ENCODE results near the gene ZNF12. TPM values are rescaled to one million over a fixed set of nuclear protein-coding genes. Genes with fewer than 3 reads are reported as not detected.

The ZNF12 gene
- total RNA-seq, 1 experiment from 2014 or later: 18.8 TPM

DNA sequence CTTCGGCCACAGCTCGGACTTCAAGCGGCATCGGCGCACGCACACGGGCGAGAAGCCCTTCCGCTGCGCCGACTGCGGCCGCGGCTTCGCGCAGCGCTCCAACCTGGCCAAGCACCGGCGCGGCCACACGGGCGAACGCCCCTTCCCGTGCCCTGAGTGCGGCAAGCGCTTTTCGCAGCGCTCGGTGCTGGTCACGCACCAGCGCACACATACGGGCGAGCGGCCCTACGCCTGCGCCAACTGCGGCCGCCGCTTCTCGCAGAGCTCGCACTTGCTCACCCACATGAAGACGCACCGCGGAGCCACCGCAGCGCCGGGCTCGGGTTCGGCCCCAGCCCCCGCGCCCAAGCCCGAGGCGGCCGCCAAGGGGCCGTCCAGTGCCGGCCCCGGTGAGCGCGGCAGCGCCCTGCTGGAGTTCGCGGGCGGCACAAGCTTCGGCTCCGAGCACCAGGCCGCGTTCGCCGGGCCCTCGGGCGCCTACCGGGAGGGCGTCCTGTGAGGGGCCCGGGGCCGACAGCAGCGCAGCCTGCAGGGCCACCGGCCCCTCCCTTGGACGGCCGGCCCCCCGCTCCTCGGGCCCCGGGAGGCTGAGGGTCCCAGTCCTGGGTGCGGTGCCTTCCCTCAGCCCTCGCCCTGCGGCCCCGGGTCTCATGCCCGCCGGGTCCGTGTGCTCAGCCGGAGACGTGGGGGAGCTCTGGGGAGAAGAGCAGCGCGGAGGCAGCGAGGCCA lies 52.5 kb downstream of the ZNF12 start:
- peaks cover 18% of the 10 kb centered on the region for H3K36me3 ChIP-seq (ENCODE audit: insufficient read depth, low read length, poor library complexity, severe bottlenecking)
- POLR2A ChIA-PET (ENCODE audit: low non-redundant PET): no interaction called here

DNA sequence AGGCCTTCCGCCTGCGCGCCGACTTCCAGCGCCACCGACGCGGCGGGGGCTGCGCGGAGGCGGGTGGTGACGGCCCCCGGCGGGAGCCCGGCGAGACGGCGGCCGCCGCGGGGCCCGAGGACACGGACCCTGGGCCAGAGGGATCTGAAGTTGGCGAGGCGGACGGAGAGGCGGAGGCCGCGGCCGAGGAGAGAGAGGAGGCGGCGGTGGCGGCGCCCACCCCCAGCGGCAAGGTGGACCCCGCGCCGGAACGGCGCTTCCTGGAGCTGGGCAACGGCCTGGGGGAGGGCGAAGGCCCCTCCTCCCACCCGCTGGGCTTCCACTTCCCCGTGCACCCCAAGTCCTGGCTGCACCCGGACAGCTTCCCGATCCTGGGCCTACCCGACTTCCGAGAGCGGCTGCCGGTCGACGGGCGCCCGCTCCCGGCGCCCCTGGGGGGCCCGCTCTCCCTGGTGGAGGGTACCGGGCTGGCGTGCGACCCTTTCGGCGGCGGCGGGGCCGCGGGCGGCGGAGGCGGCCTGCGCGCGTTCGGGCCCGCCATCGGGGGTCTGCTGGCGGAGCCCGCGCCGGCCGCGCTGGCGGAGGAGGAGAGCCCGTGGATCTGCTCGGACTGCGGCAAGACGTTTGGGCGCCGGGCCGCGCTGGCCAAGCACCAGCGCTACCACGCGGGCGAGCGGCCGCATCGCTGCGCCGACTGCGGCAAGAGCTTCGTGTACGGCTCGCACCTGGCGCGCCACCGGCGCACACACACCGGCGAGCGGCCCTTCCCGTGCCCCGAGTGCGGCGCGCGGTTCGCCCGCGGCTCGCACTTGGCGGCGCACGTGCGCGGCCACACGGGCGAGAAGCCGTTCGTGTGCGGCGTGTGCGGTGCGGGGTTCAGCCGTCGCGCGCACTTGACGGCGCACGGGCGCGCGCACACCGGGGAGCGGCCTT lies 53.4 kb downstream of the ZNF12 start:
- no peak for DNase-seq (ENCODE audit: low spot score)
- POLR2A ChIA-PET (ENCODE audit: low non-redundant PET): no interaction called here
- peaks cover 18% of the 10 kb centered on the region for H3K36me3 ChIP-seq (ENCODE audit: insufficient read depth, low read length, poor library complexity, severe bottlenecking)
- no TSS peak for BruUV-seq (replicated peaks)
- CTCF ChIA-PET: interaction anchor here (0.6 kb wide), 1 partner anchor 656 kb away, joined by 4 read pairs; no protein-coding TSS in a partner anchor
- no peaks in the 10 kb centered on the region for H3K9me3 ChIP-seq (ENCODE audit: low read depth, low read length, poor library complexity, severe bottlenecking)
- H3K4me1 ChIP-seq (ENCODE audit: insufficient read depth, low read length, poor library complexity, severe bottlenecking): no peaks in the 10 kb centered on the region
- intact Hi-C loops (cut with micrococcal nuclease; ENCODE audit: unreplicated experiment): no loop called here
- TF ChIP-seq, protein P1, sequence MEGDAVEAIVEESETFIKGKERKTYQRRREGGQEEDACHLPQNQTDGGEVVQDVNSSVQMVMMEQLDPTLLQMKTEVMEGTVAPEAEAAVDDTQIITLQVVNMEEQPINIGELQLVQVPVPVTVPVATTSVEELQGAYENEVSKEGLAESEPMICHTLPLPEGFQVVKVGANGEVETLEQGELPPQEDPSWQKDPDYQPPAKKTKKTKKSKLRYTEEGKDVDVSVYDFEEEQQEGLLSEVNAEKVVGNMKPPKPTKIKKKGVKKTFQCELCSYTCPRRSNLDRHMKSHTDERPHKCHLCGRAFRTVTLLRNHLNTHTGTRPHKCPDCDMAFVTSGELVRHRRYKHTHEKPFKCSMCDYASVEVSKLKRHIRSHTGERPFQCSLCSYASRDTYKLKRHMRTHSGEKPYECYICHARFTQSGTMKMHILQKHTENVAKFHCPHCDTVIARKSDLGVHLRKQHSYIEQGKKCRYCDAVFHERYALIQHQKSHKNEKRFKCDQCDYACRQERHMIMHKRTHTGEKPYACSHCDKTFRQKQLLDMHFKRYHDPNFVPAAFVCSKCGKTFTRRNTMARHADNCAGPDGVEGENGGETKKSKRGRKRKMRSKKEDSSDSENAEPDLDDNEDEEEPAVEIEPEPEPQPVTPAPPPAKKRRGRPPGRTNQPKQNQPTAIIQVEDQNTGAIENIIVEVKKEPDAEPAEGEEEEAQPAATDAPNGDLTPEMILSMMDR (conservative IDR thresholded peaks at IDR 0.05; ENCODE audit: low read depth, low read length): no peak
- no peak for TF ChIP-seq EZH2 (IDR thresholded peaks at IDR 0.05; ENCODE audit: borderline replicate concordance, low read depth, low read length, poor library complexity, severe bottlenecking)
- H3K27me3 ChIP-seq (replicated peaks; ENCODE audit: insufficient read depth, low read depth, low read length, poor library complexity): no peaks in the 10 kb centered on the region
- H3K27ac ChIP-seq (ENCODE audit: low read depth, low read length, poor library complexity, severe bottlenecking): no peak overlapping the region
- no peak overlapping the region for H3K4me3 ChIP-seq (ENCODE audit: low read depth, low read length, poor library complexity, severe bottlenecking)

More for the DNA sequence above, 52.5 kb downstream of the ZNF12 start:
- Histone ChIP-seq H3K27ac (ENCODE audit: low read depth, low read length, poor library complexity, severe bottlenecking) (no peak overlapping the region), H3K27me3 (replicated peaks; ENCODE audit: insufficient read depth, low read depth, low read length, poor library complexity) (no peaks in the 10 kb centered on the region), H3K4me1 (ENCODE audit: insufficient read depth, low read length, poor library complexity, severe bottlenecking) (peaks cover 3% of the 10 kb centered on the region), H3K4me3 (ENCODE audit: low read depth, low read length, poor library complexity, severe bottlenecking) (no peak overlapping the region), H3K9me3 (ENCODE audit: low read depth, low read length, poor library complexity, severe bottlenecking) (no peaks in the 10 kb centered on the region)
- intact Hi-C loops (cut with micrococcal nuclease; ENCODE audit: unreplicated experiment): no loop called here
- no peak for DNase-seq (ENCODE audit: low spot score)
- no peak for TF ChIP-seq EZH2 (IDR thresholded peaks at IDR 0.05; ENCODE audit: borderline replicate concordance, low read depth, low read length, poor library complexity, severe bottlenecking)
- TF ChIP-seq, protein P1 (conservative IDR thresholded peaks at IDR 0.05; ENCODE audit: low read depth, low read length): no peak
- BruUV-seq (replicated peaks): no TSS peak
- CTCF ChIA-PET: no interaction called here

DNA sequence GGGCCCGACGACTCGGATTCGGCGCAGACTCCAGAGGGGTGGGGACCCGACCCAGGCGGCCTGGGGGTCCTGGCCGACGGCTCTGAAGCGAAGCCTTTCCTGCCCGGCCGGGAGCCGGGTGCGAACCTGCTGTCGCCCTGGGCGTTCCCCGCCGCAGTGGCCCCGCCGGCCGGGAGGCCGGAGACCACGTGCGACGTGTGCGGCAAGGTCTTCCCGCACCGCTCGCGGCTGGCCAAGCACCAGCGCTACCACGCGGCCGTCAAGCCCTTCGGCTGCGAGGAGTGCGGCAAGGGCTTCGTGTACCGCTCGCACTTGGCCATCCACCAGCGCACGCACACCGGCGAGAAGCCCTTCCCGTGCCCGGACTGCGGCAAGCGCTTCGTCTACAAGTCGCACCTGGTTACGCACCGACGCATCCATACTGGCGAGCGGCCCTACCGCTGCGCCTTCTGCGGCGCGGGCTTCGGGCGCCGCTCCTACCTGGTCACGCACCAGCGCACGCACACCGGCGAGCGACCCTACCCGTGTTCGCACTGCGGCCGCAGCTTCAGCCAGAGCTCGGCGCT lies 54.2 kb downstream of the ZNF12 start:
- no peaks in the 10 kb centered on the region for H3K4me1 ChIP-seq (ENCODE audit: insufficient read depth, low read length, poor library complexity, severe bottlenecking)
- H3K9me3 ChIP-seq (ENCODE audit: low read depth, low read length, poor library complexity, severe bottlenecking): no peaks in the 10 kb centered on the region
- no peak for DNase-seq (ENCODE audit: low spot score)
- H3K36me3 ChIP-seq (ENCODE audit: insufficient read depth, low read length, poor library complexity, severe bottlenecking): peaks cover 18% of the 10 kb centered on the region
- H3K27me3 ChIP-seq (replicated peaks; ENCODE audit: insufficient read depth, low read depth, low read length, poor library complexity): no peaks in the 10 kb centered on the region
- H3K4me3 ChIP-seq (ENCODE audit: low read depth, low read length, poor library complexity, severe bottlenecking): no peak overlapping the region
- no TSS peak for BruUV-seq (replicated peaks)
- no peak overlapping the region for H3K27ac ChIP-seq (ENCODE audit: low read depth, low read length, poor library complexity, severe bottlenecking)
- no peak for TF ChIP-seq EZH2 (IDR thresholded peaks at IDR 0.05; ENCODE audit: borderline replicate concordance, low read depth, low read length, poor library complexity, severe bottlenecking)
- TF ChIP-seq, protein P1 (conservative IDR thresholded peaks at IDR 0.05; ENCODE audit: low read depth, low read length): no peak
- ChIA-PET POLR2A (ENCODE audit: low non-redundant PET) (no interaction called here), CTCF (interaction anchor here (0.6 kb wide), 1 partner anchor 656 kb away, joined by 4 read pairs; no protein-coding TSS in a partner anchor)
- intact Hi-C loops (cut with micrococcal nuclease; ENCODE audit: unreplicated experiment): no loop called here

Measured in A673 (cell line).